ENCODE data around the gene TNXB.
"Not testable (repeated sequence)": the region's sequence is repeated elsewhere in the genome, so short reads cannot be mapped to it uniquely, and the experiment has no call there.

Gene TNXB

DNA sequence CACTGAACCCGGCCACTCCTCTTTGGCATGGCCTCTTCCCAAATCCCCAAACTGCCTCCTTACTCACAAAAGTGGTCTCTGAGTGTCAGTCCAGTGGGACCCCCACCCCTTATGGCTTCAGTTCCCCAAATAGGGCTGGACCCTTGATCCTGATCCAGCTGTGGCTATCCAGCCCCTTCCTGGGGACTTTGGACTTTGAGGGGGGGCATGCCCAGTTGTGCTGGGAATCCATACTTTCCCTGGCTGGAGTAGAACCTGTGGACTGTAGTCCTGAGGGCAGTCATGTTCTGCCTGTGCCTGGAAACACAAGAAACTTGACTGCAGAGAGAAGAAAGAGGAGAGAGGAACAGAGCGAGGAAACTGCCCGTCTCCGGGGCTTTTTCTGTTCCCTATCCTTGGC, 104.7 kb downstream of the TNXB start:
- H3K79me2 ChIP-seq (ENCODE audit: low read length); H3K27ac ChIP-seq (ENCODE audit: low read length); H3K4me3 ChIP-seq (ENCODE audit: low read length); H3K9ac ChIP-seq (ENCODE audit: low read length); H3K9me3 ChIP-seq (ENCODE audit: insufficient read depth, low read length); H2AFZ ChIP-seq (ENCODE audit: low read depth, low read length); H4K20me1 ChIP-seq (ENCODE audit: insufficient read depth, low read length); H3K36me3 ChIP-seq (replicated peaks; ENCODE audit: low read depth, low read length); H3K4me1 ChIP-seq (ENCODE audit: low read length); H3K27me3 ChIP-seq (ENCODE audit: low read depth, low read length); H3K4me2 ChIP-seq (ENCODE audit: low read length): not testable (repeated sequence)

DNA sequence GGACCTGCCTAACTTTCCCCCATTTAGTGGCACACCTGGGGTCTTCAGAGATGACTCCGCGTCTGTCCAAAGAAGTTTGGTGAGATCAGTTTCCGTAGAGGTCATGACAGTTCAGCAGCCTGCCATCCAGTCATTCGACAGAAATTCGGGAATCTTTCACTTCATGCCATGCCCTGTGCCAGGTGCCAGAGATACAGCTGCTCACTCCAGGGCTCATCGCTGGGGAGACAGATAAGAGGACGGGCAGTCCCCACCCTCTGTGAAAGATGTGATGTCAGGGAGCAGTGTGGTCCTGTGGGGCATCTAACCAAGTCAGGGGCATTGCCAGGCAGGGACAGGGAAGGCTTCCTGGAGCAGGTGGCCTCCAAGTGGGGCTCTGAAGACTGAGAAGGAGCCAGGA, 105.8 kb downstream of the TNXB start:
- not testable (repeated sequence) for H3K9me3 ChIP-seq (ENCODE audit: insufficient read depth, low read length); H3K4me2 ChIP-seq (ENCODE audit: low read length); H4K20me1 ChIP-seq (ENCODE audit: insufficient read depth, low read length); H3K4me3 ChIP-seq (ENCODE audit: low read length); H3K79me2 ChIP-seq (ENCODE audit: low read length); H3K36me3 ChIP-seq (replicated peaks; ENCODE audit: low read depth, low read length); H3K4me1 ChIP-seq (ENCODE audit: low read length); H3K27ac ChIP-seq (ENCODE audit: low read length); H2AFZ ChIP-seq (ENCODE audit: low read depth, low read length); H3K27me3 ChIP-seq (ENCODE audit: low read depth, low read length); H3K9ac ChIP-seq (ENCODE audit: low read length)

DNA sequence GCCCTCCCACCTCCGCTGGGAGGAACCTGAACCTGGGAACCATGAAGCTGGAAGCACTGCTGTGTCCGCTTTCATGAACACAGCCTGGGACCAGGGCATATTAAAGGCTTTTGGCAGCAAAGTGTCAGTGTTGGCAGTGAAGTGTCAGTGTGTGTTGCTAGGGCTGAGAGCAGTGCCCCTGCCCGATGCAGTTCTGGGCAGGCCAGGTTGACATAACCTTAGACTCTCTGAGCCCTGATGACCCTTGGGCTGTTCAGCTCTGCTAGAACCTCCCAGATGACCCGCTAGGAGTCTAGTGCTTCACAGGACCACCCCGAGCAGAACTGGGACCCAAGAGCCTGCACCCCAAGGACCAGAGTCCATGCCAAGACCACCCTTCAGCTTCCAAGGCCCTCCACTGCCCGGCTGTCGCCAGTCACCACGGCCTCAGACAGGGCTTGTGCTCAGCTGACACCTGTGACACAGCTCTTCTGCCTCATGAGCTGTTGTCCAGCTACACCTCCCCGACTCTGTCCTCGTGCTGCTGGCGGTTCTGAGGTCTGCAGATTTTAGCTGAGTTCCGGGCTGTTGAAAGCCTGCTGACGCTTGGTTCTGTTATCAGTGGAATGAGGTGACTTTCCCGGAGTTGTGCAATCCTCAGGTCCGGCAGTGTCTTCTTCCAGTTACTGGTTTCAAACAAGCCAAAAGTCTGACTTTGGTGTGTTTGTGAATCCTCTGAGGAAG, 106.4 kb downstream of the TNXB start:
- H3K4me2 ChIP-seq (ENCODE audit: low read length); H3K9me3 ChIP-seq (ENCODE audit: insufficient read depth, low read length); H3K9ac ChIP-seq (ENCODE audit: low read length); H3K27me3 ChIP-seq (ENCODE audit: low read depth, low read length); H2AFZ ChIP-seq (ENCODE audit: low read depth, low read length); H3K79me2 ChIP-seq (ENCODE audit: low read length); H3K4me1 ChIP-seq (ENCODE audit: low read length); H3K27ac ChIP-seq (ENCODE audit: low read length); H3K4me3 ChIP-seq (ENCODE audit: low read length); H4K20me1 ChIP-seq (ENCODE audit: insufficient read depth, low read length); H3K36me3 ChIP-seq (replicated peaks; ENCODE audit: low read depth, low read length): not testable (repeated sequence)

DNA sequence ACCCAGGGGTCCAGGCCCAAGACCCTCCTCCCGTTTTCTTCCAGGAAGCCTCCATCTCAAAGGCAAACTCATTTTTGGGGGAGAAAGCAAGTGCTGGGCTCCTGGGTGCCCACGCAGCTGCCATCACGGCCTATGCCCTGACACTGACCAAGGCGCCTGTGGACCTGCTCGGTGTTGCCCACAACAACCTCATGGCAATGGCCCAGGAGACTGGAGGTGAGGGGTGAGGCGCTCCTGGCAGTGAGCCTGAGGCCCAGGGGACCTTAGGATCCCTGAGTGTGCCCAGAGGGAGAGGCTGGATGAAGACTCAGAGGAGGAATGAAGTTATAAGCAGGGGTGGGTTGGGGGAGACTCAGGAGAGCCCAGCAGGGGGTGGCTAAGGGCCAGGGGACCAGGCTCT, 112.8 kb downstream of the TNXB start:
- not testable (repeated sequence) for H3K27me3 ChIP-seq (ENCODE audit: low read depth, low read length); H3K4me3 ChIP-seq (ENCODE audit: low read length); H3K27ac ChIP-seq (ENCODE audit: low read length)

DNA sequence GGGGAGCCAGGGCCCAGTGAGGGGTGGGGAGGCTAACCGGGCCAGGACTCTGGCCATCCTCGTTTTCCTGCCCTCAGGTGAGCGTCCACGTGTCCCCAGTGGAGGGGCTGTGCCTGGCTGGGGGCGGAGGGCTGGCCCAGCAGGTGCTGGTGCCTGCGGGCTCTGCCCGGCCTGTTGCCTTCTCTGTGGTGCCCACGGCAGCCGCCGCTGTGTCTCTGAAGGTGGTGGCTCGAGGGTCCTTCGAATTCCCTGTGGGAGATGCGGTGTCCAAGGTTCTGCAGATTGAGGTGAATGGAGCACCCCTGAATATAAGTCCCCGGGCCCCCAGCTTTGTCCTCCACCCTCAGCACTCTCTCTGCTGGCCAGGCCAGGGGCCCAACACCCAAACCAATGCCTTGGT, 114.7 kb downstream of the TNXB start:
- H3K4me2 ChIP-seq (ENCODE audit: low read length); H3K9me3 ChIP-seq (ENCODE audit: insufficient read depth, low read length); H3K36me3 ChIP-seq (replicated peaks; ENCODE audit: low read depth, low read length); H3K9ac ChIP-seq (ENCODE audit: low read length); H3K4me1 ChIP-seq (ENCODE audit: low read length); H4K20me1 ChIP-seq (ENCODE audit: insufficient read depth, low read length); H2AFZ ChIP-seq (ENCODE audit: low read depth, low read length); H3K27ac ChIP-seq (ENCODE audit: low read length); H3K27me3 ChIP-seq (ENCODE audit: low read depth, low read length); H3K4me3 ChIP-seq (ENCODE audit: low read length); H3K79me2 ChIP-seq (ENCODE audit: low read length): not testable (repeated sequence)

More for the DNA sequence above, 112.8 kb downstream of the TNXB start:
- H3K9ac ChIP-seq (ENCODE audit: low read length); H4K20me1 ChIP-seq (ENCODE audit: insufficient read depth, low read length); H3K9me3 ChIP-seq (ENCODE audit: insufficient read depth, low read length); H3K79me2 ChIP-seq (ENCODE audit: low read length); H3K4me2 ChIP-seq (ENCODE audit: low read length); H3K4me1 ChIP-seq (ENCODE audit: low read length); H2AFZ ChIP-seq (ENCODE audit: low read depth, low read length); H3K36me3 ChIP-seq (replicated peaks; ENCODE audit: low read depth, low read length): not testable (repeated sequence)

Data from OCI-LY3 (cell line).